NCI-H1048 (cell line): ENCODE data around the gene HYAL3.

ENCODE experiments used
- DNase-seq: peaks from one replicate; lab custom pipeline; 2025; lab: John Stamatoyannopoulos, UW

HYAL3 gene

DNA sequence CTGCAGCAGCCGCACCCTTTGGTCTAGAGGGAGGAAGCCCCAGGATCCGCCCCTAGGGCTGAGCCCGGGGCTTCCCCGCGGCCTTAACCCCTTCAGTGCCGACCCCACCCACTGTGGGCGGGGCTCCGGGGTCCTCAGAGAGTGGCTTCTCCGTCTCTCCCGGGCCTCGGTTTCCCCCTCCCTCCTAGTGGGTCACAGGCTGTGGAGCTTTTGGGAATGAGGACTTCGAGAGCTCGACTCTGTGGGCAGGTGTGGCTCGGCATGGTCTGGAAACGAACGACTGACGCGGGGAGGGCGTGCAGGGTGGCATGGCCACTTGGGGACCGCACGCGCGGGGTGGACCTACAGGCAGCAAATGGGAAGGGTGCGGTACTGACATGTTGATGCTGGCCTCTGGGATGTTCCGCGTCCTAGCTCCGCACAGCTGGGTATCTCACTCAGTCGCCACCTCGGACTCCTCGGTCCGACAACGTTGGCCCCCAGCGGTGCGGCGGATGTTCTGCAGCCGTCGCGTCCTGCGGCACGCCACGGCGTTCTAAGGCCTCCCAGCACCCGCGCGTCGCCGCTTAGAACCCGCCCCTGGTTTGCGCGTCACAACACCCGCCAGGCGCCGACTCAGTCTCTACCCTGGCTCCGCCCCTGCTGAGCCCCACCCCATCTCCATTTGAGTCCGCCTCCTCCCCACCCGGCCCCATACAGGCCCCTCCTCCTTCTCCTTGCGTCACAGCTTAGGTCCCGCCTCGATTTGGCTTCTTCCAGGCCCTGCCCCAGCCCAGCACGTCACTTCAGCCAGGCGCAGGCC lies at the start of gene HYAL3, which contains the start of gene NAA80:
Gene HYAL3 (minus strand): TSS at position 570 of the 802 bp plus-strand sequence. CDS start 3,803 bp downstream, outside the sequence.
Gene NAA80 (minus strand): TSS at position 570 of the 802 bp plus-strand sequence. CDS start 1,942 bp downstream, outside the sequence.
- DNase-seq, result peak; percentile 95

GRCh38 chr3:50347187-50347813 lies 48.1 kb upstream of the HYAL3 start:
- DNase-seq, result peak; percentile 49

DNA sequence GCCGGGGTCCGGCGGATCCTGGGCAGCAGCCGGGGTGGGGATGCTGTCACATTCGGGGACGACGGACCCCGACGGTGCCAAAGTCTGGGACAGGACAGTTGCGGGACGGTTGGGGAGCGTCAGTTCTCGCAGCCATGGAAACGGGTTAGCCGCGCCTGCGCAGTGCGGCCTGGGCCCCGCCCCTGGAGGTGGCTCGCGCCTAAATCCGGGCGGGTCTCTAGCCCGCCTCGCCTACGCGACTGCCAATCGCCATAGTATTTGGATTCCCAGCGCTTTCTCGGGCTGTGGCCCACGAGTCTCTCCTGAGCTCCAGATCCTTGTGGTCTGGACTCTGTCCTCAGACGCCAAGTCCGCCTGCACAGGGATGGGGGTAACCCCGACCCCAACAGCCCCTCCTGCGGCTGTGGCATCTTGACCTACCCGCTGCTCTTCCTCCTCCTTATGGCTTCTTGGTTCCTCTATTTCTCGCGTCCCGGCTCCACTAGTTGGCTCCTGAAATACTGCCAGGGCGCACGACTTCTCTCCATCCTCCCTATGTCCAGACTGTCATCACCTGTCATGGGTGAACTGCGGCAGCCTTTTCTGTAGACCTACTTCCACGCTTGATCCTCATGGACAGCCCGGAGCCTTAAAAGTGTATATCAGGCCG lies 46.5 kb upstream of the HYAL3 start, which contains the start of gene ZMYND10:
Gene ZMYND10 (minus strand): TSS at position 147 of the 649 bp plus-strand sequence. CDS start 153 bp downstream, outside the sequence.
- peak; percentile 26 for DNase-seq

- no peak for DNase-seq
These were observed 45.8 kb upstream of the HYAL3 start for GRCh38 chr3:50345008-50345407.

DNA sequence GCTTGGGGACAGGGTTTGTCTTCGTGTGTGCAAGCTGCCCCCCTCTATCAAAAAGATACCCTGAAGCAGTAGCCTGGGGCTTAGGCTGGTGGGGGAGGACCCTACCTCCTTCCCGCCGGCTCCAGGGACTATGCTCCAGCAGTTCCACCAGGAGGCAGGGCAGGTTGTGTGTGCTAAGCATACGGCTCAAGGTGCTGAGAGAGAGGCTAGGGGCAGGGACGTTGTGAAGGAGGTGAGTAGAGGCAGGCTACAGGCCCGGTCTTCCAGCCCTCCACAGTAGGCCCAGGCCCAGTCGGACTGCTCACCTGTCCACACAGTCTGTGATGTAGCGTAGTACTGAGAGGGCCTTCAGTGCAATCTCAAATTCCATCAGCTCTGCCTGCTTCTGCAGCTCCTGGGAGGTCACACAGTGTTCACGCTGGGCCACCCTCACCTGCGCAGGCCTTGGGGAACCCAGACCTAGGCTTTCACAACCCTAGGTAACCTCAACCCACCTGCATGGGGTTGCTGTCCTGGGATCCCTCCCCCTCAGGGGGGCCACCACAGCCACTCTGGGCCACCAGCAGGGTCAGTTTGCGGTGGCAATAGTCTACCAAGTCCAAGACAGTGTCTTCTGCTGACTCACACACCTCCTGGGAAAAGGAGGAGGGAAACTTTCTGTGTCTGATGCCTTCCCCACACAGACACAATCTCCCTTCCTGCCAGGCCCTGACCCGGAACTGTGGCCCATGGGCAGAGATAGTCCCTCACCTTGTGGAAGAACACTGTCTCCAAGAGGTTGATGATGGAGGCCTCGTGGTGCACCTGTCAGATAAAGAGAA lies 43.8 kb upstream of the HYAL3 start:
- no peak for DNase-seq

- DNase-seq, result no peak
These were observed 42.9 kb upstream of the HYAL3 start for GRCh38 chr3:50341996-50342650.

DNA sequence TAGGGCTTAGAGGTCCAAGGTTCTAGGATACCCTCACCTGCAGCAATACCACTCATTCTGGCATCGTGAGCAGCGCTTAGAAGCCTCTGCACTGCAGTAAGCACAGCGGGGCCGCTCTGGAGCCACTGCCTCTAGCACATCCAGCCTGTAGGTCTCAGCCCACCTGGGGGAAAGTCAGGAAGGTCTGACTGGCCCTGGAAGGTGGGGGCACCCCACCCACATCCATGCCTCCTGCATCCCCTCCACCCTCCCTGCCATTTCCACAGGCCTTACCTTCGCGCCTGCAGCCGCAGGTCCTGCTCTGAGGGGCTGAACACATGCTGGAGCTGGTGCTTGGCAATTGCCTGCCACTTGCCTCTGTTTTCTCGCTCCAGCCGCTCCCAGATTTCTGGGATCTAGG lies 42.3 kb upstream of the HYAL3 start:
- DNase-seq, result no peak

GRCh38 chr3:50340448-50341329 lies 41.5 kb upstream of the HYAL3 start, which contains the start of gene RASSF1:
TSS of gene RASSF1 (minus strand) at chr3:50340836. CDS start at chr3:50340805, 31 bp downstream.
- no peak for DNase-seq

GRCh38 chr3:50340147-50340447 lies 40.9 kb upstream of the HYAL3 start:
- DNase-seq, result no peak

DNA sequence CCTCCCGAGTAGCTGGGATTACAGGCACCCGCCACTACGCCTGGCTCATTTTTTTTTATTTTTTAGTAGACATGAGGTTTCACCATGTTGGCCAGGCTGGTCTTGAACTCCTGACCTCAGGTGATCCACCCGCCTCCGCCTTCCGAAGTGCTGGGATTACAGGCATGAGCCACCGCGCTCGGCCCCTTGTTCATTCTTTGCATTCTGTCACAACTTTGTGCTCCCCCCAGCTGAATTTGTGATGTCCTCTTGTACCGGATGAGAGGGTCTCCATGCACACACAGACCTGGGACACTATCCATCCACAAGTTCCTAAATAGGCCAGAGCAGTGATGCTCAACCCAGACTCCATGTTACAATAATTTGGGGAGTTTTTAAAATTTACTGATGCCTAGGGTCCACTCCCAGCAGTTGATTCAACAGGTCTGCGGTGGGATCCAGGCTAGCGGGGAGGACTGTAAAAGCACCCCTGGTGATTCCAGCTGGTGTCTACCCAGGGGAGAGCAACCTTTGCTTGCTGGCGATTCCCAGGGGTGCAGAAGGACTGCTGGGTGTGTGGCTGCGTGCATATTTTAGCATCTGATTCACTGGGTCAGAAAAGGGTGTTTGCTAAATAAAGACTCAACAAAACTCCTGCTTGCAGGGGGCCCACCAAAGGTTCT lies 40.4 kb upstream of the HYAL3 start:
- DNase-seq, result no peak

GRCh38 chr3:50338965-50339364 lies 39.8 kb upstream of the HYAL3 start:
- DNase-seq, result no peak

- peak; percentile 95 for DNase-seq
These were observed 38.1 kb upstream of the HYAL3 start for GRCh38 chr3:50337175-50337861.

DNA sequence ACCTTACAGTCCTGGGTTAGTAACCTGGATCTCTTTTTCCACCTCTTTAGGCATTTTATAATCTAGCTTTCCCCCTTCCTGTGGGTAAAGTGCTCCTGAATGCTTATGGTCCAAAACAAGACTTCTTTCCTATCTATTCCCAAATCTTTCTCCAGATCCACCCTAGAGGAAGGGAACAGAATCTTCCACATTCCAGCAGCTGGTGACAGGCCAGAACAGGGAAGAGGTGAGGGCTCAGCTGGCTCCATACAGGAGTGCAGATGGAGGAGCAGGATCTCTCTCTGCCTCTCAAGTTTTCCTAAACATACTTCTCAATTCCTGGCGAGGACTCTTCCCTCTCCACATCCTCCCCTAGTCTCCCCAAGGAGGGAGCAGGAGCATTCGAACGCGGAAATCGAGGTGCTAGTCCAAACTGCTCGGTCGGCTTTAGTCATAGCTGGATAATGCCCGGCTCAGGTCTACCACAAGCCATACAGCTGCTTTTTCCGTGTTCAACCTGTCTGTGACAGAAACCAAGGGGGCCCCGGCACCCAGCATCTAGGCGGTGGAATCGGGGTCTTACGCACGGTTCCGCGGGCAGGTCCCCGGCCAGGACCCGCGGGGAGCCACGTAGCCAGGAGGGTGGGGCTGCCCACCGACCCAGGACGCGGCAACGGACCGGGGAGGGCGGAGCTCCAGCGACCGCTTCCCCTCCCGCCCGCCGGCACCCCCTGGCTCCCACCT lies 37.4 kb upstream of the HYAL3 start:
- no peak for DNase-seq

- no peak for DNase-seq
These were observed 35.3 kb upstream of the HYAL3 start for GRCh38 chr3:50334339-50335075.

- DNase-seq, result no peak
These were observed 34.6 kb upstream of the HYAL3 start for GRCh38 chr3:50333744-50334328.

DNA sequence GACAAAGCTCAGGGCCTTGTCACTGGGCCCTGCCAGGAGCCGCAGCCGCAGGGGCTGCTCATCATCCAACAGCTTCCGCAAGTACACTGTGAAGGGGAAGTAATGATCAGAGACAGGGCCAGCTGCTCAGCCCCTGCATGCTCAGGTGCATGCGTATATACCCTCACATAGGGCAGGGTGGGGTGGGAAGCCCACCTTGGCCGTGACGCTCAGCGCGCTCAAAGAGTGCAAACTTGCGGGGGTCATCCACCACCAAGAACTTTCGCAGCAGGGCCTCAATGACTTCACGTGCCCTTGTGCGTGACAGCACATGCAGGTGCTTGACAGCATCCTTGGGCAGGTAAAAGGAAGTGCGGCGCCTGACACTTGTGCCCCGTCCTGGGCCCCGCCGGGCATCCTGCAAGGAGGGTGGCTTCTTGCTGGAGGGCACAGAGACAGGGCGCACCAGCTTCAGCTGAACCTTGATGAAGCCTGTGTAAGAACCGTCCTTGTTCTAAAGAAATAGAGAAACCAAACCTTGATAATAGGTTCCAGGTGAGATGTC lies 32.2 kb upstream of the HYAL3 start:
- DNase-seq, result no peak

- no peak for DNase-seq
These were observed 31.1 kb upstream of the HYAL3 start for GRCh38 chr3:50330330-50330729.
